IMR-90 (cell line): Measurements from ENCODE around the gene NTSR2. TPM values are rescaled to one million over a fixed set of nuclear protein-coding genes. Genes with fewer than 3 reads are reported as not detected.

Source experiments
- ATAC-seq: fragments of 200-7000 bp; cut with Tn5 transposase; 2 replicates; pipeline ENCODE4 v1.9.1; 2020; ENCODE audit warnings: low read depth, mild to moderate bottlenecking, moderate library complexity
- BruUV-seq: library from RNA; stranded (reverse); fragments of 400-500 nt; replicated peaks from 2 replicates; lab custom pipeline; 2021; lab: Mats Ljungman, UMichigan
- CTCF ChIA-PET: fragments of 300-600 bp; formaldehyde crosslinking; extraction: SDS; loops from one replicate; lab custom pipeline; 2021; ENCODE audit warnings: antibody characterized with exemption; lab: Yijun Ruan, JAX
- POLR2A ChIA-PET: fragments of 300-600 bp; sonication (Branson Sonifier 250); formaldehyde crosslinking; loops from one replicate; lab custom pipeline; 2022; ENCODE audit warnings: antibody characterized with exemption; ENCODE audit not compliant: unreplicated experiment; lab: Charles Lee
- DNase-seq: peaks from one replicate; pipeline ENCODE4 v3.0.0; 2013
- H2AFZ ChIP-seq: replicated peaks from 2 replicates; pipeline ENCODE3; 2013; ENCODE audit warnings: low read length, mild to moderate bottlenecking; ENCODE audit not compliant: poor library complexity
- H2AK5ac ChIP-seq: 2 replicates; pipeline ENCODE4 v1.6.1; 2013; ENCODE audit warnings: low read depth, low read length, inconsistent platforms
- H2AK9ac ChIP-seq: replicated peaks from 2 replicates; pipeline ENCODE3; 2013; ENCODE audit warnings: mild to moderate bottlenecking, low read depth, low read length, moderate library complexity; ENCODE audit not compliant: poor library complexity
- H2BK120ac ChIP-seq: 2 replicates; pipeline ENCODE4 v1.6.1; 2013; ENCODE audit warnings: low read depth, low read length, inconsistent platforms
- H2BK15ac ChIP-seq: 3 replicates; pipeline ENCODE4 v1.6.1; 2013; ENCODE audit warnings: low read depth, low read length, inconsistent platforms
- H2BK20ac ChIP-seq: 2 replicates; pipeline ENCODE4 v1.6.1; 2013; ENCODE audit warnings: low read depth, mild to moderate bottlenecking, inconsistent platforms, low read length, moderate library complexity
- H2BK5ac ChIP-seq: 2 replicates; pipeline ENCODE4 v1.6.1; 2013; ENCODE audit warnings: mild to moderate bottlenecking, low read depth, low read length, inconsistent platforms; ENCODE audit not compliant: poor library complexity, severe bottlenecking
- H3K14ac ChIP-seq: replicated peaks from 2 replicates; pipeline ENCODE4 v1.6.1; 2013; ENCODE audit warnings: low read depth, low read length, inconsistent platforms
- H3K18ac ChIP-seq: 2 replicates; pipeline ENCODE4 v1.6.1; 2013; ENCODE audit warnings: low read depth, low read length, control low read depth
- H3K23ac ChIP-seq: 2 replicates; pipeline ENCODE4 v1.6.1; 2013; ENCODE audit warnings: low read depth, low read length, inconsistent platforms
- H3K27ac ChIP-seq: 2 replicates; pipeline ENCODE4 v1.5.1; 2013; ENCODE audit warnings: mild to moderate bottlenecking, control low read depth, low read length; ENCODE audit not compliant: insufficient read depth
- H3K27me3 ChIP-seq: 2 replicates; pipeline ENCODE4 v1.6.1; 2013; ENCODE audit warnings: low read length; ENCODE audit not compliant: control insufficient read depth, insufficient read depth
- H3K36me3 ChIP-seq: 2 replicates; pipeline ENCODE4 v1.6.1; 2013; ENCODE audit warnings: low read length, mixed read lengths; ENCODE audit not compliant: control insufficient read depth, insufficient read depth
- H3K4ac ChIP-seq: 2 replicates; pipeline ENCODE4 v1.6.1; 2013; ENCODE audit warnings: low read depth, low read length, inconsistent platforms
- H3K4me1 ChIP-seq: 2 replicates; pipeline ENCODE4 v1.6.1; 2013; ENCODE audit warnings: low read length, mixed read lengths; ENCODE audit not compliant: control insufficient read depth, insufficient read depth
- H3K4me2 ChIP-seq: 2 replicates; pipeline ENCODE4 v1.6.1; 2013; ENCODE audit warnings: low read depth, mild to moderate bottlenecking, control low read depth, low read length, moderate library complexity
- H3K4me3 ChIP-seq: 2 replicates; pipeline ENCODE4 v1.5.1; 2013; ENCODE audit warnings: low read depth, mild to moderate bottlenecking, control low read depth, low read length, moderate library complexity; ENCODE audit not compliant: insufficient read depth
- H3K56ac ChIP-seq: 2 replicates; pipeline ENCODE4 v1.6.1; 2013; ENCODE audit warnings: low read length, inconsistent platforms; ENCODE audit not compliant: insufficient read depth; ENCODE audit errors: extremely low read depth
- H3K79me1 ChIP-seq, 2 experiments: 2 replicates each; pipeline ENCODE4 v1.6.1; 2013; ENCODE audit warnings: low read length in 2 of 2, inconsistent platforms in 1 of 2, low read depth in 1 of 2
- H3K9ac ChIP-seq: 2 replicates; pipeline ENCODE4 v1.6.1; 2013; ENCODE audit warnings: low read depth, low read length, control low read depth
- H3K9me1 ChIP-seq: 2 replicates; pipeline ENCODE4 v1.6.1; 2013; ENCODE audit warnings: low read length, inconsistent platforms; ENCODE audit not compliant: insufficient read depth
- H3K9me3 ChIP-seq: 2 replicates; pipeline ENCODE4 v1.6.1; 2013; ENCODE audit warnings: low read length; ENCODE audit not compliant: control insufficient read depth, insufficient read depth
- H4K20me1 ChIP-seq: 2 replicates; pipeline ENCODE4 v1.6.1; 2013; ENCODE audit warnings: low read length, inconsistent platforms; ENCODE audit not compliant: insufficient read depth
- H4K5ac ChIP-seq: 2 replicates; pipeline ENCODE4 v1.6.1; 2013; ENCODE audit warnings: mild to moderate bottlenecking, low read depth, low read length, control low read depth
- H4K8ac ChIP-seq, 2 experiments: 2 replicates each; pipeline ENCODE4 v1.6.1; 2013; ENCODE audit warnings: low read depth in 2 of 2, low read length in 2 of 2, control low read depth in 1 of 2, inconsistent platforms in 1 of 2
- H4K91ac ChIP-seq: 2 replicates; pipeline ENCODE4 v1.6.1; 2013; ENCODE audit warnings: low read depth, low read length, inconsistent platforms; ENCODE audit not compliant: insufficient read depth
- BHLHE40 ChIP-seq: fragments of 150-350 bp; IDR thresholded peaks from 2 replicates; pipeline ENCODE4 v1.6.1; 2016; ENCODE audit warnings: mild to moderate bottlenecking, low read depth, low read length
- CHD1 ChIP-seq: IDR thresholded peaks from 2 replicates; pipeline ENCODE4 v1.6.1; 2012; ENCODE audit warnings: low read depth, low read length, improper control_type of control experiment
- FOS ChIP-seq: fragments of 150-350 bp; IDR thresholded peaks from 2 replicates; pipeline ENCODE4 v1.6.1; 2016; ENCODE audit warnings: low read depth, low read length
- MAFK ChIP-seq: IDR thresholded peaks from 2 replicates; pipeline ENCODE4 v1.6.1; 2012; ENCODE audit warnings: low read depth, low read length, improper control_type of control experiment
- MAZ ChIP-seq: IDR thresholded peaks from 2 replicates; pipeline ENCODE4 v1.6.1; 2012; ENCODE audit warnings: low read depth, mild to moderate bottlenecking, low read length, improper control_type of control experiment, moderate library complexity, borderline replicate concordance
- MXI1 ChIP-seq: IDR thresholded peaks from 2 replicates; pipeline ENCODE4 v1.6.1; 2012; ENCODE audit warnings: low read depth, mild to moderate bottlenecking, low read length, moderate library complexity, borderline replicate concordance
- NFE2L2 ChIP-seq: fragments of 150-350 bp; IDR thresholded peaks from 2 replicates; pipeline ENCODE4 v1.6.1; 2016; ENCODE audit warnings: low read depth, mild to moderate bottlenecking, low read length
- POLR2A ChIP-seq: IDR thresholded peaks from 2 replicates; pipeline ENCODE4 v1.6.1; 2012; ENCODE audit warnings: mild to moderate bottlenecking, low read depth, low read length
- RAD21 ChIP-seq: IDR thresholded peaks from 2 replicates; pipeline ENCODE4 v1.6.1; 2012; ENCODE audit warnings: low read length, improper control_type of control experiment
- RCOR1 ChIP-seq: IDR thresholded peaks from 2 replicates; pipeline ENCODE4 v1.6.1; 2012; ENCODE audit warnings: mild to moderate bottlenecking, low read length, improper control_type of control experiment; ENCODE audit not compliant: insufficient replicate concordance
- RFX5 ChIP-seq: IDR thresholded peaks from 2 replicates; pipeline ENCODE4 v1.8.0; 2012; ENCODE audit warnings: low read depth, mild to moderate bottlenecking, low read length, moderate library complexity
- SMC3 ChIP-seq: fragments of 150-350 bp; IDR thresholded peaks from 2 replicates; pipeline ENCODE4 v1.6.1; 2016; ENCODE audit warnings: low read depth, mild to moderate bottlenecking, antibody characterized with exemption, low read length, moderate library complexity
- USF2 ChIP-seq: fragments of 150-350 bp; IDR thresholded peaks from 2 replicates; pipeline ENCODE4 v1.6.1; 2017; ENCODE audit warnings: mild to moderate bottlenecking, antibody characterized with exemption, low read length, low read depth
- WGBS, 2 experiments: methylation state at CpG; one replicate each; pipeline versions ENCODE4 v1.1.5 to v1.1.7; 2013; ENCODE audit warnings: missing lambda C conversion rate in 2 of 2; ENCODE audit not compliant: insufficient read length in 1 of 2; ENCODE audit errors: extremely low coverage in 2 of 2; 5-methylcytosine and 5-hydroxymethylcytosine counted together
- dilution Hi-C: fragments of 300-500 bp; cut with HindIII; formaldehyde crosslinking; loops from one replicate; pipeline ENCODE4 v1.14.3; 2018; ENCODE audit warnings: low sequenced_read_pairs; ENCODE audit not compliant: unreplicated experiment
- in situ Hi-C: fragments of 300-500 bp; cut with MboI; formaldehyde crosslinking; loops from 3 replicates; pipeline ENCODE4 v1.14.3; 2019; ENCODE audit warnings: low sequenced_read_pairs, inconsistent platforms, mixed read lengths
- intact Hi-C: fragments of 100-400 bp; cut with micrococcal nuclease; formaldehyde crosslinking; loops from 2 replicates; pipeline ENCODE4 v1.10.0; 2022
- polyA plus RNA-seq, 3 experiments: library from polyadenylated mRNA; depleted of rRNA; stranded (reverse); fragments of >200 nt; gene quantifications; 2 replicates each; pipeline ENCODE4 v1.2.3, GENCODE V29; 2012; ENCODE audit warnings: low replicate concordance in 1 of 3
- total RNA-seq: library from RNA; depleted of rRNA; stranded (reverse); fragments of >200 nt; gene quantifications from 2 replicates; pipeline ENCODE4 v1.2.3, GENCODE V29; 2012
- TF ChIP-seq, protein P1 (sequence below): conservative IDR thresholded peaks from 2 replicates; pipeline ENCODE4 v1.5.1; 2012; ENCODE audit warnings: mild to moderate bottlenecking, low read depth, low read length, improper control_type of control experiment
- TF ChIP-seq, protein P2 (sequence below): fragments of 150-350 bp; IDR thresholded peaks from 2 replicates; pipeline ENCODE4 v1.6.1; 2016; ENCODE audit warnings: low read depth, mild to moderate bottlenecking, low read length, moderate library complexity, borderline replicate concordance

The NTSR2 gene
- total and polyA plus RNA-seq, 2 of the 4 experiments (the other 2 are of a cell fraction), result not detected

GRCh38 chr2:11711751-11712150, 41.8 kb upstream of the NTSR2 start:
- in situ Hi-C loops, result no loop called here
- TF ChIP-seq USF2, result no peak
- TF ChIP-seq FOS, result no peak
- no peak for TF ChIP-seq SMC3
- TF ChIP-seq RCOR1, result no peak
- TF ChIP-seq RFX5, result no peak
- TF ChIP-seq, protein P1, sequence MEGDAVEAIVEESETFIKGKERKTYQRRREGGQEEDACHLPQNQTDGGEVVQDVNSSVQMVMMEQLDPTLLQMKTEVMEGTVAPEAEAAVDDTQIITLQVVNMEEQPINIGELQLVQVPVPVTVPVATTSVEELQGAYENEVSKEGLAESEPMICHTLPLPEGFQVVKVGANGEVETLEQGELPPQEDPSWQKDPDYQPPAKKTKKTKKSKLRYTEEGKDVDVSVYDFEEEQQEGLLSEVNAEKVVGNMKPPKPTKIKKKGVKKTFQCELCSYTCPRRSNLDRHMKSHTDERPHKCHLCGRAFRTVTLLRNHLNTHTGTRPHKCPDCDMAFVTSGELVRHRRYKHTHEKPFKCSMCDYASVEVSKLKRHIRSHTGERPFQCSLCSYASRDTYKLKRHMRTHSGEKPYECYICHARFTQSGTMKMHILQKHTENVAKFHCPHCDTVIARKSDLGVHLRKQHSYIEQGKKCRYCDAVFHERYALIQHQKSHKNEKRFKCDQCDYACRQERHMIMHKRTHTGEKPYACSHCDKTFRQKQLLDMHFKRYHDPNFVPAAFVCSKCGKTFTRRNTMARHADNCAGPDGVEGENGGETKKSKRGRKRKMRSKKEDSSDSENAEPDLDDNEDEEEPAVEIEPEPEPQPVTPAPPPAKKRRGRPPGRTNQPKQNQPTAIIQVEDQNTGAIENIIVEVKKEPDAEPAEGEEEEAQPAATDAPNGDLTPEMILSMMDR, result no peak
- no peak for TF ChIP-seq POLR2A
- no peak for TF ChIP-seq RAD21
- TF ChIP-seq BHLHE40, result no peak
- no peak for TF ChIP-seq CHD1
- TF ChIP-seq, protein P2, sequence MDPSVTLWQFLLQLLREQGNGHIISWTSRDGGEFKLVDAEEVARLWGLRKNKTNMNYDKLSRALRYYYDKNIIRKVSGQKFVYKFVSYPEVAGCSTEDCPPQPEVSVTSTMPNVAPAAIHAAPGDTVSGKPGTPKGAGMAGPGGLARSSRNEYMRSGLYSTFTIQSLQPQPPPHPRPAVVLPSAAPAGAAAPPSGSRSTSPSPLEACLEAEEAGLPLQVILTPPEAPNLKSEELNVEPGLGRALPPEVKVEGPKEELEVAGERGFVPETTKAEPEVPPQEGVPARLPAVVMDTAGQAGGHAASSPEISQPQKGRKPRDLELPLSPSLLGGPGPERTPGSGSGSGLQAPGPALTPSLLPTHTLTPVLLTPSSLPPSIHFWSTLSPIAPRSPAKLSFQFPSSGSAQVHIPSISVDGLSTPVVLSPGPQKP, result no peak
- TF ChIP-seq NFE2L2, result no peak
- no peak for TF ChIP-seq MAZ
- no peak for TF ChIP-seq MAFK
- no peak for TF ChIP-seq MXI1
- no peak overlapping the region for H3K4me3 ChIP-seq
- H3K4me2 ChIP-seq, result no peak overlapping the region
- dilution Hi-C loops, result no loop called here
- H2AK9ac ChIP-seq, result no peak overlapping the region
- H3K4ac ChIP-seq, result no peak overlapping the region
- no peak overlapping the region for H4K8ac ChIP-seq
- no peaks in the 10 kb centered on the region for H4K20me1 ChIP-seq
- H3K14ac ChIP-seq, result no peak overlapping the region
- no peak overlapping the region for H4K91ac ChIP-seq
- DNase-seq (no peak), ATAC-seq (no peak)
- BruUV-seq, result no TSS peak
- no peak overlapping the region for H3K27ac ChIP-seq
- no peak overlapping the region for H2AFZ ChIP-seq
- no peak overlapping the region for H2BK5ac ChIP-seq
- H3K36me3 ChIP-seq, result no peaks in the 10 kb centered on the region
- peaks cover 8% of the 10 kb centered on the region for H3K4me1 ChIP-seq
- no peak overlapping the region for H2BK15ac ChIP-seq
- 100% methylated on average over 3 of the region's 8 CpGs; no CpG with 5 or more reads in 1 of the 2 experiments for WGBS, 2 experiments
- peak overlapping the region; percentile 61; the same call in 1 of the 2 replicates for H3K18ac ChIP-seq
- no peak overlapping the region for H3K56ac ChIP-seq
- intact Hi-C loops, result no loop called here
- H3K9me3 ChIP-seq, result no peaks in the 10 kb centered on the region
- H3K23ac ChIP-seq, result no peak overlapping the region
- CTCF ChIA-PET, result no interaction called here
- H2BK120ac ChIP-seq, result no peak overlapping the region
- H4K5ac ChIP-seq, result no peak overlapping the region; the same call in 1 of the 2 replicates
- H3K9me1 ChIP-seq, result no peaks in the 10 kb centered on the region
- H2AK5ac ChIP-seq, result no peak overlapping the region
- POLR2A ChIA-PET, result no interaction called here
- H3K79me1 ChIP-seq, result no peaks in the 10 kb centered on the region
- H3K9ac ChIP-seq, result no peak overlapping the region
- H2BK20ac ChIP-seq, result no peak overlapping the region
- 0 out of 2 replicates have a peak, but pooled peaks cover 4% of the 10 kb centered on the region for H3K27me3 ChIP-seq
